Measurements from ENCODE around the gene FKBP10.

DNA sequence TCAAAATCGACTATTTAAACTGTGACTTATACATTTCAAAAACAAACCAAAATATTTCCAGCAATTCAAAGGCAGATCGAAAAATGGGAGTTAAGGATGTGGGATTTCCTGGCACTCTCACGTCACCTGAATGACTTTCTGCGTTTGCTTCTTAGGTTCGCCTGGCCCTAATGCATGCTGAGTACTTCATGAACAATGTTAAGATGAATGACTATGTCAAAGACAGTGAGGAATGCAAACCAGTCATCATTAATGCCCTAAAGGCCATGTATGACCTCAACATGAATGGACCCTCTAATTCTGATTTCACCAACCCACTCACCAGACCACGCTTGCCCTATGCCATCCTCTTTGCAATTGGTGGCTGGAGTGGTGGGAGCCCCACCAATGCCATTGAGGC, 32.2 kb downstream of the FKBP10 start:
- TF ChIP-seq, protein P1, sequence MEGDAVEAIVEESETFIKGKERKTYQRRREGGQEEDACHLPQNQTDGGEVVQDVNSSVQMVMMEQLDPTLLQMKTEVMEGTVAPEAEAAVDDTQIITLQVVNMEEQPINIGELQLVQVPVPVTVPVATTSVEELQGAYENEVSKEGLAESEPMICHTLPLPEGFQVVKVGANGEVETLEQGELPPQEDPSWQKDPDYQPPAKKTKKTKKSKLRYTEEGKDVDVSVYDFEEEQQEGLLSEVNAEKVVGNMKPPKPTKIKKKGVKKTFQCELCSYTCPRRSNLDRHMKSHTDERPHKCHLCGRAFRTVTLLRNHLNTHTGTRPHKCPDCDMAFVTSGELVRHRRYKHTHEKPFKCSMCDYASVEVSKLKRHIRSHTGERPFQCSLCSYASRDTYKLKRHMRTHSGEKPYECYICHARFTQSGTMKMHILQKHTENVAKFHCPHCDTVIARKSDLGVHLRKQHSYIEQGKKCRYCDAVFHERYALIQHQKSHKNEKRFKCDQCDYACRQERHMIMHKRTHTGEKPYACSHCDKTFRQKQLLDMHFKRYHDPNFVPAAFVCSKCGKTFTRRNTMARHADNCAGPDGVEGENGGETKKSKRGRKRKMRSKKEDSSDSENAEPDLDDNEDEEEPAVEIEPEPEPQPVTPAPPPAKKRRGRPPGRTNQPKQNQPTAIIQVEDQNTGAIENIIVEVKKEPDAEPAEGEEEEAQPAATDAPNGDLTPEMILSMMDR (conservative IDR thresholded peaks at IDR 0.05; ENCODE audit: low read length): no peak
- no peak for TF ChIP-seq EZH2phosphoT487 (IDR thresholded peaks at IDR 0.05; ENCODE audit: borderline replicate concordance)
